Fibroblast of lung (primary cell): ENCODE results near the gene FLOT1. TPM values are rescaled to one million over a fixed set of nuclear protein-coding genes. Genes with fewer than 3 reads are reported as not detected.

Source experiments
- DNase-seq, 2 donors: peaks; one replicate each; pipeline versions ENCODE4 v3.0.0 to v3.0.0-alpha.2; 2010; ENCODE audit warnings: low read depth in 2 of 2
- H2AFZ ChIP-seq: 2 replicates; pipeline ENCODE4 v1.5.1; 2012; ENCODE audit warnings: low read length, control low read depth, inconsistent platforms
- H3K27ac ChIP-seq: 2 replicates; pipeline ENCODE4 v1.5.1; 2011; ENCODE audit warnings: low read length, control low read depth; ENCODE audit not compliant: insufficient read depth
- H3K27me3 ChIP-seq: 2 replicates; pipeline ENCODE4 v1.5.1; 2011; ENCODE audit warnings: mild to moderate bottlenecking, low read length; ENCODE audit not compliant: control insufficient read depth, insufficient read depth
- H3K36me3 ChIP-seq: 2 replicates; pipeline ENCODE4 v1.5.1; 2011; ENCODE audit warnings: low read length; ENCODE audit not compliant: control insufficient read depth, insufficient read depth
- H3K4me1 ChIP-seq: 2 replicates; pipeline ENCODE4 v1.5.1; 2011; ENCODE audit warnings: low read length; ENCODE audit not compliant: control insufficient read depth, insufficient read depth; ENCODE audit errors: extremely low read depth
- H3K4me2 ChIP-seq: 2 replicates; pipeline ENCODE4 v1.5.1; 2011; ENCODE audit warnings: low read length, control low read depth; ENCODE audit not compliant: insufficient read depth; ENCODE audit errors: extremely low read depth
- H3K4me3 ChIP-seq, 4 experiments: fragments of 200-600 bp in 1 of 4; sonication (generic) in 1 of 4; replicated peaks in 1 of 4; 2 replicates each; pipeline ENCODE4 v1.5.1; 2011 to 2016; ENCODE audit warnings: low read length in 4 of 4, low read depth in 3 of 4, mild to moderate bottlenecking in 3 of 4, control low read depth in 2 of 4, inconsistent platforms in 1 of 4, mixed read lengths in 1 of 4; ENCODE audit not compliant: insufficient read depth in 1 of 4; ENCODE audit errors: control extremely low read depth in 1 of 4
- H3K79me2 ChIP-seq: 2 replicates; pipeline ENCODE4 v1.5.1; 2012; ENCODE audit warnings: mild to moderate bottlenecking, low read length, inconsistent platforms; ENCODE audit not compliant: control insufficient read depth, insufficient read depth
- H3K9ac ChIP-seq: 2 replicates; pipeline ENCODE4 v1.5.1; 2011; ENCODE audit warnings: mild to moderate bottlenecking, low read length, control low read depth; ENCODE audit not compliant: insufficient read depth
- H3K9me3 ChIP-seq: 2 replicates; pipeline ENCODE4 v1.5.1; 2012; ENCODE audit warnings: low read depth, low read length; ENCODE audit not compliant: control insufficient read depth, insufficient read depth
- H4K20me1 ChIP-seq: 2 replicates; pipeline ENCODE4 v1.5.1; 2011; ENCODE audit warnings: low read length; ENCODE audit not compliant: control insufficient read depth, insufficient read depth; ENCODE audit errors: extremely low read depth
- EZH2 ChIP-seq: IDR thresholded peaks from 2 replicates; pipeline ENCODE4 v1.5.1; 2012; ENCODE audit warnings: low read length, control low read depth, mild to moderate bottlenecking; ENCODE audit errors: missing control alignments
- polyA plus RNA-seq, 2 donors: library from polyadenylated mRNA; depleted of rRNA in 1 of 2; stranded (reverse) in 1 of 2; unstranded in 1 of 2; fragments of >200 nt; gene quantifications; 2 replicates each; pipeline ENCODE4 v1.2.1, GENCODE V29; 2011 to 2012; ENCODE audit warnings: missing spikeins in 1 of 2
- total RNA-seq: library from RNA; depleted of rRNA; stranded (reverse); fragments of >200 nt; gene quantifications from 2 replicates; pipeline ENCODE4 v1.2.1, GENCODE V29; 2014
- TF ChIP-seq, protein P1 (sequence below), 2 donors: IDR thresholded peaks in 1 of 2; conservative IDR thresholded peaks in 1 of 2; 1 replicate in 1 of 2; 2 replicates in 1 of 2; pipeline ENCODE4 v1.5.1; 2011 to 2012; ENCODE audit warnings: low read length in 2 of 2, control low read depth in 1 of 2, inconsistent platforms in 1 of 2, low read depth in 1 of 2, mild to moderate bottlenecking in 1 of 2

Gene FLOT1
- total and polyA plus RNA-seq, 2 donors (not counting 1 experiment from before 2014, with no cell fraction given), result 180 to 301 TPM

DNA sequence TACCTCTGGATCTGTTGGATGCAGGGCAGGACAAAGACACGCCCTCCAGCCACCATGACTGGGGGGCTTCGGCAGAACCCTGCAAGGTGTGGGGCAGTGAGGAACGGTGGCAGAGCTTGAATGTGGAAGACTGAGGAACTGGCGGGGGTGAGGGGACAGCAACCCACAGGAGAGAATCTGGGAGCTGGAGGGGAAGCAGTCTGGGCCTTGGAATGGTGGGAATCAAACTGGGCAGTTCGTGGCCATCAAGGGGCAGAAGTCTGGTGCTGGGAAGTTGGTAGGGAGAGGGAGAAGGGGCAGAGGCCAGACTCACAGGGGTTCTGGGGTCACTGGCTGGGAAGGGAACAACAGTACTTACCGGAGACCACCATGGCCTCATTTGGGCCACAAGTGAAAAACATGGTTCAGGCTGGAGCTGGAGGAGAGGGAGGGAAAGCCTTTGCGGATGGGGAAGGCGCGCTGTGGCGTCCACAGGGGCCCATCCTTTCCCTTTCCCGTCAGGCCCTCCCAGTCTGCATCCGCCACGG is 635 bp downstream of the FLOT1 start:
- no peaks in the 10 kb centered on the region for H3K9me3 ChIP-seq
- peaks cover 13% of the 10 kb centered on the region for H3K4me1 ChIP-seq
- peak overlapping the region; percentile 96 for H3K9ac ChIP-seq
- H2AFZ ChIP-seq, result no peak overlapping the region
- H3K27me3 ChIP-seq, result no peaks in the 10 kb centered on the region
- TF ChIP-seq, protein P1, sequence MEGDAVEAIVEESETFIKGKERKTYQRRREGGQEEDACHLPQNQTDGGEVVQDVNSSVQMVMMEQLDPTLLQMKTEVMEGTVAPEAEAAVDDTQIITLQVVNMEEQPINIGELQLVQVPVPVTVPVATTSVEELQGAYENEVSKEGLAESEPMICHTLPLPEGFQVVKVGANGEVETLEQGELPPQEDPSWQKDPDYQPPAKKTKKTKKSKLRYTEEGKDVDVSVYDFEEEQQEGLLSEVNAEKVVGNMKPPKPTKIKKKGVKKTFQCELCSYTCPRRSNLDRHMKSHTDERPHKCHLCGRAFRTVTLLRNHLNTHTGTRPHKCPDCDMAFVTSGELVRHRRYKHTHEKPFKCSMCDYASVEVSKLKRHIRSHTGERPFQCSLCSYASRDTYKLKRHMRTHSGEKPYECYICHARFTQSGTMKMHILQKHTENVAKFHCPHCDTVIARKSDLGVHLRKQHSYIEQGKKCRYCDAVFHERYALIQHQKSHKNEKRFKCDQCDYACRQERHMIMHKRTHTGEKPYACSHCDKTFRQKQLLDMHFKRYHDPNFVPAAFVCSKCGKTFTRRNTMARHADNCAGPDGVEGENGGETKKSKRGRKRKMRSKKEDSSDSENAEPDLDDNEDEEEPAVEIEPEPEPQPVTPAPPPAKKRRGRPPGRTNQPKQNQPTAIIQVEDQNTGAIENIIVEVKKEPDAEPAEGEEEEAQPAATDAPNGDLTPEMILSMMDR (conservative IDR thresholded peaks at IDR 0.05 in 1 of 2, IDR thresholded peaks at IDR 0.05 in 1 of 2; ENCODE audit: low read depth in 1 of 2, low read length in 2 of 2), result no peak
- TF ChIP-seq EZH2, result no peak
- peak overlapping the region; percentile 96 for H3K4me2 ChIP-seq
- peak overlapping the region; percentile 95 for H3K27ac ChIP-seq
- no peaks in the 10 kb centered on the region for H4K20me1 ChIP-seq
- peaks cover 63% of the 10 kb centered on the region for H3K79me2 ChIP-seq
- no peak for DNase-seq
- H3K36me3 ChIP-seq, result peaks cover 17% of the 10 kb centered on the region
- peak overlapping the region; percentile 73 to 95 (median 88) for H3K4me3 ChIP-seq

DNA sequence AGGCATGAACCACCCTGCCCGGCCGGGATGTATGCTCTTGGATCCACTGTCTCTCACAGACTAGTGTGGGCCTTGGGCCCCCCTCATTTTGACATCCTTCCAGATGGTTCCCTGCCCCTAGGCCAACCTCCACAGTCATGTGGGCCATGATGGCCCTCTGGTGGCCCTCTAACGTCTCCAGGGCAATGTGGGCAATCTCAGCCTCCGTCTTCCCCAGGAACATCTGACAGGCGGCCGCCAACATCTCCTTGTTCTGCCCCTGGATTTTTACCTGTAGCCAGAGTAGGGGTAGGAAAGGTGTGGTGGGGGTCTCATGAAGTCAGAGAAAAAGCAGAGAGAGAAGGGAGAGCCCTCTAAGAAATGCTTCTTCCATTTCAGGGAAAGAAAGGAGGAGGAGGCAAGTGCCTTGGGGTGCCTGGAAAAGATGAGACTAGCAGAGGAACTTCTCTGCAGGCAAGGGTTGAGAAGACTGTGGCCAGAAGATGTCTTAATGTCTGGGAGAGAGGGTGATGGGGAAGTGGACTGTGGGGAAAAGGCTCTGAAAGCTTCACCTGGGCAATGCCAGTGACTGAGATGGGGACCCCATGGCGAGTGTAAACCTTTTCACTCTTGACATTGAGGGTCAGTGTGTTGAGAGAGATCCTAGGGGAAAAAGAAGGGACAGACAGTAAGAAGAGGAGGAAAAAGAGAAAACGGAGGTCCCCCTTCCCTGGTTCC is 1.3 kb downstream of the FLOT1 start:
- Histone ChIP-seq H4K20me1 (no peaks in the 10 kb centered on the region), H3K27ac (peak overlapping the region; percentile 95), H3K4me2 (peak overlapping the region; percentile 96), H3K27me3 (no peaks in the 10 kb centered on the region), H2AFZ (no peak overlapping the region), H3K36me3 (peaks cover 19% of the 10 kb centered on the region), H3K79me2 (peaks cover 64% of the 10 kb centered on the region), H3K9me3 (no peaks in the 10 kb centered on the region), H3K4me1 (peaks cover 13% of the 10 kb centered on the region), H3K4me3 (peak overlapping the region; percentile 73 to 95 (median 88)), H3K9ac (peak overlapping the region; percentile 96)
- DNase-seq, result no peak
- no peak for TF ChIP-seq EZH2
- TF ChIP-seq, protein P1 (conservative IDR thresholded peaks at IDR 0.05 in 1 of 2, IDR thresholded peaks at IDR 0.05 in 1 of 2; ENCODE audit: low read depth in 1 of 2, low read length in 2 of 2), result no peak

DNA sequence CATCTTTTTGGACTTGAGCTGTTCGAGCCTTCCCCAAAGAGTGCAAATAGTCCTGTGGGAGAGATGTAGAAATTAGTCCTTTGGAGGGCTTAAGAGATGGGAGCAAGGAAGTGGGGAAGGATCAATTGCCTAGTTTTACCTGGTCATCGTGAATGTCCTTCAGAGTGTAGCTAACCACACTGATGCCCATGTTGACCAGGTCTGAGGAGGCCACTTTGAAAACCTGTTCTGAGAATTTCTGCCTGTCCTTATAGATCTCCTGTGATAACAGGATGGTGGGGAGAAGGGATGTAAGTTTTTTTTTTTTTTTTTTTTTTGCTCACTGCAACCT is 2.0 kb downstream of the FLOT1 start:
- Histone ChIP-seq H3K4me3 (peak overlapping the region in 2 of 4 experiments; percentile 0 to 7), H3K4me2 (peak overlapping the region; percentile 45), H3K9ac (no peak overlapping the region), H3K27me3 (no peaks in the 10 kb centered on the region), H4K20me1 (no peaks in the 10 kb centered on the region), H3K4me1 (peaks cover 13% of the 10 kb centered on the region), H3K27ac (peak overlapping the region; percentile 95), H3K9me3 (no peaks in the 10 kb centered on the region), H3K36me3 (peaks cover 22% of the 10 kb centered on the region), H2AFZ (no peak overlapping the region), H3K79me2 (peaks cover 65% of the 10 kb centered on the region)
- TF ChIP-seq, protein P1 (conservative IDR thresholded peaks at IDR 0.05 in 1 of 2, IDR thresholded peaks at IDR 0.05 in 1 of 2; ENCODE audit: low read depth in 1 of 2, low read length in 2 of 2), result no peak
- no peak for TF ChIP-seq EZH2
- DNase-seq, result no peak
